Tibial artery (tissue), 4 donors: ENCODE data around the gene DTWD2.
"Not testable (repeated sequence)": the region's sequence is repeated elsewhere in the genome, so short reads cannot be mapped to it uniquely, and the experiment has no call there.

ENCODE experiments used
- DNase-seq, 2 donors: peaks; one replicate each; pipeline ENCODE4 v3.0.0-alpha.2; 2019
- H3K27ac ChIP-seq, 2 donors: fragments of 200-600 bp; sonication (generic) in 1 of 2; 1 replicate in 1 of 2; 2 replicates in 1 of 2; pipeline ENCODE4 v1.5.1; 2018 to 2019; ENCODE audit warnings: mild to moderate bottlenecking in 1 of 2
- H3K27me3 ChIP-seq, 2 donors: fragments of 200-600 bp; sonication (generic) in 1 of 2; one replicate each; pipeline versions ENCODE4 v1.5.1 to v1.6.0; 2016 to 2019
- H3K36me3 ChIP-seq, 3 donors: fragments of 200-600 bp; sonication (generic) in 2 of 3; one replicate each; pipeline ENCODE4 v1.5.1; 2016 to 2019; ENCODE audit warnings: mild to moderate bottlenecking in 2 of 3
- H3K4me1 ChIP-seq, 4 donors: fragments of 200-600 bp; sonication (generic) in 2 of 4; 1 replicate in 3 of 4; 2 replicates in 1 of 4; pipeline ENCODE4 v1.5.1; 2016 to 2019
- H3K4me3 ChIP-seq, 2 donors: fragments of 200-600 bp; sonication (generic) in 1 of 2; 1 replicate in 1 of 2; 2 replicates in 1 of 2; pipeline ENCODE4 v1.5.1; 2018 to 2019; ENCODE audit warnings: mild to moderate bottlenecking in 2 of 2
- H3K9me3 ChIP-seq, 3 donors: fragments of 200-600 bp; sonication (generic) in 1 of 3; one replicate each; pipeline ENCODE4 v1.5.1; 2016 to 2019
- intact Hi-C: fragments of 100-400 bp; cut with DNase I; formaldehyde crosslinking; loops from one replicate; pipeline ENCODE4 v1.15.0; 2023; ENCODE audit warnings: low total_unique reads
- TF ChIP-seq, protein P1 (sequence below), 2 experiments: fragments of 200-600 bp in 1 of 2; fragments of 450-650 bp in 1 of 2; IDR thresholded peaks; one replicate each; pipeline ENCODE4 v1.5.1; 2017 to 2019; ENCODE audit warnings: antibody characterized with exemption in 2 of 2, mild to moderate bottlenecking in 1 of 2, moderate library complexity in 1 of 2

DTWD2 gene

DNA sequence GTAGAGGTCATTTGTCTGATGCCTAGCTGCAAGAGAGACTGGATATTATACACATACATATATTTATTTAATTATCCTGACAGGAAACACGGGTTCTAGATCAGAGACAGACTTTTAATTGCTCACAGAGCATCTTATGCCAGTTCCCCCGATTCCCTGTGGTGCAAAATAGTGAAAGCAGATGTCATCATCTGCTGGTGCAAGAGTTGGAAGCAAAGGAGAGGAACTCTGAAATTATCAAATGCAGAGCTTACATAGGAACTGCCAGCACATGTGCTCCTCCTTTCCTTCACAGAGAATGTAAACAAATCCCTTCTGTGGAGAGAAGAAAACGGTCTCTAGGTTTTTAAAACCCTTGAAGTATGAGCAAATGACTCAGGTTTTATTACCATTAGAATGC lies 69.3 kb downstream of the DTWD2 start:
- Histone ChIP-seq H3K4me1 (no peaks in the 10 kb centered on the region), H3K36me3 (no peaks in the 10 kb centered on the region), H3K27me3 (no peaks in the 10 kb centered on the region), H3K27ac (no peak overlapping the region), H3K4me3 (no peak overlapping the region), H3K9me3 (no peaks in the 10 kb centered on the region)
- TF ChIP-seq, protein P1, sequence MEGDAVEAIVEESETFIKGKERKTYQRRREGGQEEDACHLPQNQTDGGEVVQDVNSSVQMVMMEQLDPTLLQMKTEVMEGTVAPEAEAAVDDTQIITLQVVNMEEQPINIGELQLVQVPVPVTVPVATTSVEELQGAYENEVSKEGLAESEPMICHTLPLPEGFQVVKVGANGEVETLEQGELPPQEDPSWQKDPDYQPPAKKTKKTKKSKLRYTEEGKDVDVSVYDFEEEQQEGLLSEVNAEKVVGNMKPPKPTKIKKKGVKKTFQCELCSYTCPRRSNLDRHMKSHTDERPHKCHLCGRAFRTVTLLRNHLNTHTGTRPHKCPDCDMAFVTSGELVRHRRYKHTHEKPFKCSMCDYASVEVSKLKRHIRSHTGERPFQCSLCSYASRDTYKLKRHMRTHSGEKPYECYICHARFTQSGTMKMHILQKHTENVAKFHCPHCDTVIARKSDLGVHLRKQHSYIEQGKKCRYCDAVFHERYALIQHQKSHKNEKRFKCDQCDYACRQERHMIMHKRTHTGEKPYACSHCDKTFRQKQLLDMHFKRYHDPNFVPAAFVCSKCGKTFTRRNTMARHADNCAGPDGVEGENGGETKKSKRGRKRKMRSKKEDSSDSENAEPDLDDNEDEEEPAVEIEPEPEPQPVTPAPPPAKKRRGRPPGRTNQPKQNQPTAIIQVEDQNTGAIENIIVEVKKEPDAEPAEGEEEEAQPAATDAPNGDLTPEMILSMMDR (IDR thresholded peaks at IDR 0.05) = no peak
- no peak for DNase-seq
- intact Hi-C loops = no loop called here

DNA sequence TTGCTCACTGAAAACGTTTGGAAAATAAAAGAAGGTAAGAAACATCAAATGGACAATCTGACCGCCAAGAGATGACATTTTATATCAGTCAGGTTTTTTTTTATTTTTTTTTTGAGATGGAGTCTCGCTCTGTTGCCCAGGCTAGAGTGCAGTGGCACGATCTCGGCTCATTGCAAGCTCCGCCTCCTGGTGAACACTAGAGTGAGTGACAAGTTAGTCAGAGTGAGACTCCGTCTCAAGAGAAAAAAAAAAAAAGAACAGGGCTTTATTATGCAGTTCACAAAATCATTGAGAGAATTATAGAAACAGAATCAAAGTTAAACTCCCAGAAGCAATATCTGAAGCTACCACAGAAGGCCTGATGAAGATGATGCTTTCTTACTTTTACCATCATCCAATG lies 70.1 kb downstream of the DTWD2 start:
- Histone ChIP-seq H3K4me3 (no peak overlapping the region), H3K27me3 (no peaks in the 10 kb centered on the region), H3K36me3 (no peaks in the 10 kb centered on the region), H3K27ac (no peak overlapping the region), H3K9me3 (no peaks in the 10 kb centered on the region), H3K4me1 (no peaks in the 10 kb centered on the region)
- no peak for DNase-seq
- TF ChIP-seq, protein P1 (IDR thresholded peaks at IDR 0.05) = no peak
- intact Hi-C loops = no loop called here

DNA sequence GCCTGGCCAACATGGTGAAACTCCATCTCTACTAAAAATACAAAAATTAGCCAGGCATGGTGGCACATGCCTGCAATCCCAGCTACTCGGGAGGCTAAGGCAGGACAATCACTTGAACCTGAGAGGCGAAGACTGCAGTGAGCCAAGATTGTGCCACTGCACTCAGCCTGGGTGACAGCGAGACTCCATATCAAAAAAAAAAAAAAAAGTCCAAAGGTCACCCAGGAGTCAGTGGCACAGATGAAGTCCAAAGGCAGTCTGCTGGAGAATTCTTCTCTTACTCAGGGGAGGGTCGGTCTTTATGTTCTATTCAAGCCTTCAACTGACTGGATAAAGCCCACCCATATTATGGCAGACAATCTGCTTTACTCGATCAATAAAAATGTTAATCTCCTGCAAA lies 80.8 kb downstream of the DTWD2 start:
- H3K4me1 ChIP-seq, H3K36me3 ChIP-seq, H3K27me3 ChIP-seq, H3K27ac ChIP-seq, H3K4me3 ChIP-seq, H3K9me3 ChIP-seq, DNase-seq, intact Hi-C loops: not testable (repeated sequence)

DNA sequence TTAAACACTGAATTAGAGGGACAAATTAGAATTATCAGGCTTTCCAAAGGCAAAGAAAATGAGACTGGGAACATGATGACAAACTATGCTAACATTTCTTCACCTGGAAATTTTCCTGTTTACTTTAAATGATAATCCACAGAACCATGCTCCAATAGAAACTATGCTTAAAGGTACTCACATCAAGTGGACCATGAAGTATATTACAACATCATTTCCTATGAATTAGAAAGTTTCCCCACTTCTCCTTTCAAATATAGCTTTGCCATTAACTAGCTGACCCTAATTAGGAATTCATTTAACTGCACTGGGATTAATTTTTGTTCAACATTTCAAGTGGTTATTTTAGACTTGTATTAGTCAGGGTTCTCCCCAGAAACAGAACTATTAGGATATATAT lies 81.4 kb downstream of the DTWD2 start:
- Histone ChIP-seq H3K4me1 (no peaks in the 10 kb centered on the region), H3K27ac (no peak overlapping the region), H3K27me3 (no peaks in the 10 kb centered on the region), H3K4me3 (no peak overlapping the region), H3K36me3 (no peaks in the 10 kb centered on the region), H3K9me3 (no peaks in the 10 kb centered on the region)
- TF ChIP-seq, protein P1 (IDR thresholded peaks at IDR 0.05) = no peak
- intact Hi-C loops = no loop called here
- no peak for DNase-seq

DNA sequence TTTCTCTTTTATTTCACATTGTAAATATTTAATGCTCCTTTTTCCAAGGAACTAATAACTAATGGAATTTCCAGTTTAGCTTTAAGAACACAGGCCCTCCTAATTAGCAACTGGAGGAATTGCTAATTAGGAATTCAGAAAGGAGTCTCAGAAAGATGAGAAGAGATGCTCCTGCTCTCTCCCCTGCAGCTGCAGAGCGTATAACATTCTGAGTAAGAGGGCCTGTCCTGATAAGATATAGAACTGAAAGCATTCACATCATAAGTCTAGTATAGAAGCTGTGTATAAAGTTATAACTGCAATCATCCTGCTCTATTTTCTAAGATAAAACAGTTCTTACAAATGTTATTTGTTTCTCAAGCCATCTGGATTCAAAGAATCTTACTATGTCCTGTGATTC lies 83.2 kb downstream of the DTWD2 start:
- intact Hi-C loops = no loop called here

DNA sequence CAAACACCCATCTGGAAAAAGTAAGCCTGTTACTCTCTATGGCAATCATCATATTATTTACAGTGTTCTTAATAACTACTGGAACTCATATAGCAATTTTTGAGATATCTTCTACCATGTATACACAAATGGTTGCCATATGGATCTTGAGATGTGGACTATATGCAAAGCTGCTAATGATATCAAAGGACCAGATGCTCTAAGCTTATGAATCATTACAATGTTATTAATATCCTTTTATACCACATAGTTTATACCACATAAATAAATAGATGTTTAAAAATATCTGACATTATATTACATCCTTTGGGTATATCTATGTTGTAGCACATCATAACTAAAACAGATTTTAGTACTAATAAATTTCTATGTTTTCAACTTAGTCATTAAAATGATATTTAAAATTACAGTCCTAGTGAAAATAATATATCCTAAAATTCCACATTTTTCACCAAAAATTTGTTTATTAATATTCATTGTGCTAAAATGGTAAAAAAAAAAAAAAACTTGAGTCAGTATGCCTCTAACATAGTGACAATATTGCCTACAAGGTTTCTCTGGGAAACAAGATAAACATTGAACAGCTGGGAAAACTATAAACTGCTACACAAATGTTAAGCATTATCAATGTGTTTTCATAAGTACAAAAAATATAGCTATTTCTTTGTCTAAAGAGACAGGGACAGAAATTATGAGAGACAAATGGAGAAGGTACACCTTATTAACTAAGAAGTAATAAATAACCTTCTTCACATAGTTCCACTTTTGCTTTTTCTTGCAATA lies 85.5 kb downstream of the DTWD2 start:
- H3K4me1 ChIP-seq = no peaks in the 10 kb centered on the region
- no peak overlapping the region for H3K4me3 ChIP-seq
- intact Hi-C loops = no loop called here
- H3K27ac ChIP-seq = no peak overlapping the region
- H3K27me3 ChIP-seq = no peaks in the 10 kb centered on the region
- DNase-seq = no peak
- no peaks in the 10 kb centered on the region for H3K9me3 ChIP-seq
- no peaks in the 10 kb centered on the region for H3K36me3 ChIP-seq
- TF ChIP-seq, protein P1 (IDR thresholded peaks at IDR 0.05) = no peak

More for the DNA sequence above, 83.2 kb downstream of the DTWD2 start:
- Histone ChIP-seq H3K4me1 (no peaks in the 10 kb centered on the region), H3K27ac (no peak overlapping the region), H3K36me3 (no peaks in the 10 kb centered on the region), H3K4me3 (no peak overlapping the region), H3K9me3 (no peaks in the 10 kb centered on the region), H3K27me3 (no peaks in the 10 kb centered on the region)
- TF ChIP-seq, protein P1 (IDR thresholded peaks at IDR 0.05) = no peak
- no peak for DNase-seq
